Measurements from ENCODE around the gene EHF.
"Not testable (repeated sequence)": the region's sequence is repeated elsewhere in the genome, so short reads cannot be mapped to it uniquely, and the experiment has no call there.

Gene EHF

GRCh38 chr11:34674038-34674437, 53.1 kb downstream of the EHF start:
- no peak for DNase-seq

GRCh38 chr11:34676227-34676626, 55.3 kb downstream of the EHF start:
- no peak for DNase-seq

GRCh38 chr11:34679681-34680080, 58.8 kb downstream of the EHF start:
- no peak for DNase-seq

GRCh38 chr11:34680206-34680605, 59.3 kb downstream of the EHF start:
- DNase-seq: no peak

- DNase-seq: no peak
Observed at GRCh38 chr11:34680918-34681586, 60.2 kb downstream of the EHF start.

GRCh38 chr11:34682825-34683224, 61.9 kb downstream of the EHF start:
- DNase-seq: no peak

- DNase-seq: no peak
Observed at GRCh38 chr11:34683396-34683795, 62.5 kb downstream of the EHF start.

GRCh38 chr11:34685864-34686263, 65.0 kb downstream of the EHF start:
- no peak for DNase-seq

- not testable (repeated sequence) for DNase-seq
Observed at GRCh38 chr11:34692299-34692698, 71.4 kb downstream of the EHF start.

- DNase-seq: no peak
Observed at GRCh38 chr11:34696862-34697261, 76.0 kb downstream of the EHF start.

GRCh38 chr11:34706709-34707461, 86.0 kb downstream of the EHF start:
- DNase-seq: no peak

GRCh38 chr11:34707462-34707840, 86.6 kb downstream of the EHF start:
- DNase-seq: no peak

All from GDM1 (cell line).